Measurements from ENCODE around the gene HVCN1. TPM values are rescaled to one million over a fixed set of nuclear protein-coding genes. Genes with fewer than 3 reads are reported as not detected.

HVCN1 gene
- total and polyA plus RNA-seq, 3 donors from 2014 or later, result 39.7 to 139 (median 52.0) TPM

DNA sequence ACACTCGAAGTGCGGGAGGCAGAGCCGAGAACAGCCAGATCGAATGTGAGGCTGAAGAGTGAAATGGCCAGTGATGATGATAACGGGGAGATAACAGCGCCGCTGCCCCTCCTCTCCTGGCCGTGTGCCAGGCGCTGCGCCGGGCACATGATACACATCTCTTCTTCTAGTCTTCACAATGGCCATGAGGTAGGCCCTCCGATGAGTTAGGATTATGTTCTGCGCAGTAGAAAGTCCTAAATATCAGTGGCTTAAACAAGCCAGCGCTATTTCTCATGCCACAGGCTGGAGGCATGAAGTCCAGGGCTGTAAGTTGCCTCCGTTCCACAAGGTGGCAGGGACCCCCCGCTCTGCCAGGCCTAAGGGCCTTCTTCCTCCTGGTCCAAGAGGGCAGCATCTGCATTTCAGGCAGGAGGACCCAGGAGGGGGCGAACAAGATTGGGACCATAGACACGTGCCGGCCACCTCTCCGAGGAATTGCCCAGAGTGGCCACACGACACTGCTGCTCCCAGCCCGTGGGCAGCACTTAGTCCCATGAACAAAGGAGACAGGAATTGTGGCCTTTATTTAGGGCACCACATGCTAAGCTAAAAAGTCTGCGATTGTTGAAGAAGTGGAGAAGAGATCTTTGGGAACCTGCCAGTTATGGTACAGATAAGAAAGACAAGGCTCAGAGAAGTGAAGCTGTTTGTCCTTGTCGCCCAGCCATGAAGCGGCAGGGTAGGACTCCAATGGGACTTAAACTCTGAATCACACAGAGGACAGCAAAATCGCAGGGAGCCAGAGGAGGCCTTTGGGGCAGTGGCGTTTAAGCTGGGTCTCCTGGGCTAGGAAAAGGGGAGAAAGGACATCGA is 10.9 kb upstream of the HVCN1 start:
- H3K4me1 ChIP-seq, result peaks cover 26% of the 10 kb centered on the region
- no peaks in the 10 kb centered on the region for H3K36me3 ChIP-seq (ENCODE audit: low read depth, missing control alignments)
- intact Hi-C loops (cut with DNase I; ENCODE audit: low total_unique reads), result loop anchor here (10.0 kb wide), 1 partner anchor 85 kb away; the partner anchor contains the start of gene TCTN1
- H3K4me3 ChIP-seq, result no peak overlapping the region
- TF ChIP-seq POLR2A (IDR thresholded peaks at IDR 0.05), result no peak
- TF ChIP-seq, protein P1, sequence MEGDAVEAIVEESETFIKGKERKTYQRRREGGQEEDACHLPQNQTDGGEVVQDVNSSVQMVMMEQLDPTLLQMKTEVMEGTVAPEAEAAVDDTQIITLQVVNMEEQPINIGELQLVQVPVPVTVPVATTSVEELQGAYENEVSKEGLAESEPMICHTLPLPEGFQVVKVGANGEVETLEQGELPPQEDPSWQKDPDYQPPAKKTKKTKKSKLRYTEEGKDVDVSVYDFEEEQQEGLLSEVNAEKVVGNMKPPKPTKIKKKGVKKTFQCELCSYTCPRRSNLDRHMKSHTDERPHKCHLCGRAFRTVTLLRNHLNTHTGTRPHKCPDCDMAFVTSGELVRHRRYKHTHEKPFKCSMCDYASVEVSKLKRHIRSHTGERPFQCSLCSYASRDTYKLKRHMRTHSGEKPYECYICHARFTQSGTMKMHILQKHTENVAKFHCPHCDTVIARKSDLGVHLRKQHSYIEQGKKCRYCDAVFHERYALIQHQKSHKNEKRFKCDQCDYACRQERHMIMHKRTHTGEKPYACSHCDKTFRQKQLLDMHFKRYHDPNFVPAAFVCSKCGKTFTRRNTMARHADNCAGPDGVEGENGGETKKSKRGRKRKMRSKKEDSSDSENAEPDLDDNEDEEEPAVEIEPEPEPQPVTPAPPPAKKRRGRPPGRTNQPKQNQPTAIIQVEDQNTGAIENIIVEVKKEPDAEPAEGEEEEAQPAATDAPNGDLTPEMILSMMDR (IDR thresholded peaks at IDR 0.05), result peak in 1 of 3 experiments; percentile 28
- DNase-seq, result peak; percentile 68
- peak overlapping the region; percentile 41 to 76 for H3K27ac ChIP-seq
- no peaks in the 10 kb centered on the region for H3K27me3 ChIP-seq
- no peaks in the 10 kb centered on the region for H3K9me3 ChIP-seq
- 65 to 78% methylated on average over 19 to 28 of the region's 28 CpGs for WGBS, 2 donors

DNA sequence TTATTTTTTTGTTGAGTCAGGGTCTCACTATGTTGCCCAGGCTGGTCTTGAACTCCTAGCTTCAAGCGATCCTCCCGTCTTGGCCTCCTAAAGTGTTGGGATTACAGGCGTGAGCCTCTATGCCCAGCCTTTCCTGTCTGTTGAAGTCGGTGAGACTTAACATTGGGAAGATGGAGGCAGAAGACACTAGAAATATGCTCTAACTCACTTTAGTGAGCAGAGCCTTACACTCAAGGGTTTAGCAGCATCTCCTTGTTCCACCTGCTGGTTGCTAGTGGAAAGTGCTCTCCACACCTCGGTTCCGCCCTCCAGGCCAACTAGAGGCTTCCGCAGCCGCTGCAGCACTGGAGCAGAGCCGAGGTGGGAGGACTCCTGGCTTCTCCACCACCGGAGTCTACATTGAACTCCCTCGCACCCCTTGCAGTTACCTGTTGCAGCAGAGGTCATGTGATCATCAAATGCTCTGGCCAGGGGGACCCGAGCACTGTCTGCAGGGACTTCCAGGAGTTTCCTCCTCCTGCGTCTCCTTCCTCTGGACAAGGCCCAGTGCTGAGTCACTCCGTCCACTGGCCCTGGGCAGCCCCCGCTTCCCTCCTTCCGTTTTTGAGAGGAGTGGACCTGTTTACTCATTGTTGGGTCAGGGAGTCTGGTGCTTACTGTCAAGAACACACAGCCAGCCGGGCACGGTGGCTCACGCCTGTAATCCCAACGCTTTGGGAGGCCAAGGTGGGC is 9.4 kb upstream of the HVCN1 start:
- TF ChIP-seq POLR2A (IDR thresholded peaks at IDR 0.05), result no peak
- TF ChIP-seq, protein P1 (IDR thresholded peaks at IDR 0.05), result peak; percentile 65 to 83 (median 82)
- intact Hi-C loops (cut with DNase I; ENCODE audit: low total_unique reads), result loop anchor here (10.0 kb wide), 1 partner anchor 84 kb away; the partner anchor contains the start of gene TCTN1
- no peaks in the 10 kb centered on the region for H3K9me3 ChIP-seq
- no peak overlapping the region for H3K4me3 ChIP-seq
- 39 to 54% methylated on average over 9 to 20 of the region's 20 CpGs for WGBS, 2 donors
- H3K4me1 ChIP-seq, result peaks cover 26% of the 10 kb centered on the region
- no peaks in the 10 kb centered on the region for H3K27me3 ChIP-seq
- H3K36me3 ChIP-seq (ENCODE audit: low read depth, missing control alignments), result no peaks in the 10 kb centered on the region
- peak; percentile 88 for DNase-seq
- H3K27ac ChIP-seq, result peak overlapping the region; percentile 41 to 76

GRCh38 chr12:110697236-110697635 is 8.3 kb upstream of the HVCN1 start:
- intact Hi-C loops (cut with DNase I; ENCODE audit: low total_unique reads), result loop anchor here (10.0 kb wide), 1 partner anchor 82 kb away; the partner anchor contains the start of gene TCTN1
- 85 to 92% methylated on average over 2 of the region's 2 CpGs for WGBS, 2 donors
- H3K36me3 ChIP-seq (ENCODE audit: low read depth, missing control alignments), result no peaks in the 10 kb centered on the region
- H3K9me3 ChIP-seq, result no peaks in the 10 kb centered on the region
- TF ChIP-seq, protein P1 (IDR thresholded peaks at IDR 0.05), result no peak
- TF ChIP-seq POLR2A (IDR thresholded peaks at IDR 0.05), result no peak
- no peak overlapping the region for H3K27ac ChIP-seq
- DNase-seq, result no peak
- H3K4me1 ChIP-seq, result peaks cover 26% of the 10 kb centered on the region
- H3K4me3 ChIP-seq, result no peak overlapping the region
- no peaks in the 10 kb centered on the region for H3K27me3 ChIP-seq

DNA sequence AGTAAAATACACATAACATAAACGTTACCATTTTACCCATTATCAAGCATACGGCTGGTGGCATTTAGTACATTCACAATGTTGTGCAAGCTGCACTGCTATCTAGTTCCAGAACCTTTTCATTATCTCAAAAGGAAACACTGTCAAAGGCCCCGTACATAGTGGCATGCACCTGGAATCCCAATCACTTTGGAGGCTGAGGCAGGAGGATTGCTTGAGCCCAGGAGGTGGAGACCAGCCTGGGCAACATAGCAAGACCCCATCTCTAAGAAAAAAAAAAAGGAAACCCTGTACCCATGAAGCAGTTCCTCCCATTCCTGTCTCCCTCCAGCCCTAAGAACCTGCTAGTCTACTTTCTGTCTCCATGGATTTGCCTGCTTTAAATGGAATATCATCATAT is 7.4 kb upstream of the HVCN1 start:
- DNase-seq, result no peak
- 65 to 76% methylated on average over 3 of the region's 3 CpGs for WGBS, 2 donors

More for the DNA sequence above, 7.4 kb upstream of the HVCN1 start:
- no peaks in the 10 kb centered on the region for H3K27me3 ChIP-seq
- peaks cover 26% of the 10 kb centered on the region for H3K4me1 ChIP-seq
- intact Hi-C loops (cut with DNase I; ENCODE audit: low total_unique reads), result loop anchor here (10.0 kb wide), 1 partner anchor 81 kb away; the partner anchor contains the start of gene TCTN1
- H3K36me3 ChIP-seq (ENCODE audit: low read depth, missing control alignments), result no peaks in the 10 kb centered on the region
- TF ChIP-seq POLR2A (IDR thresholded peaks at IDR 0.05), result no peak
- TF ChIP-seq, protein P1 (IDR thresholded peaks at IDR 0.05), result no peak
- no peaks in the 10 kb centered on the region for H3K9me3 ChIP-seq
- no peak overlapping the region for H3K27ac ChIP-seq
- H3K4me3 ChIP-seq, result no peak overlapping the region
